GM19238 (cell line): Measurements from ENCODE around the gene NEURL1B.

Experiments
- DNase-seq: peaks from one replicate; pipeline ENCODE4 v3.0.0; 2011; ENCODE audit warnings: low spot score; ENCODE audit not compliant: insufficient read length

NEURL1B gene

GRCh38 chr5:172610643-172611042 lies 30.4 kb upstream of the NEURL1B start:
- DNase-seq = no peak

- DNase-seq = no peak
These were observed 29.1 kb upstream of the NEURL1B start for GRCh38 chr5:172611913-172612312.

- DNase-seq = no peak
These were observed 28.3 kb upstream of the NEURL1B start for GRCh38 chr5:172612771-172613170.

- no peak for DNase-seq
These were observed 24.9 kb upstream of the NEURL1B start for GRCh38 chr5:172616136-172616535.

GRCh38 chr5:172616730-172617129 lies 24.3 kb upstream of the NEURL1B start:
- DNase-seq = no peak

- DNase-seq = no peak
These were observed 23.2 kb upstream of the NEURL1B start for GRCh38 chr5:172617817-172618216.

- DNase-seq = no peak
These were observed 22.3 kb upstream of the NEURL1B start for GRCh38 chr5:172618574-172619365.

- no peak for DNase-seq
These were observed 20.6 kb upstream of the NEURL1B start for GRCh38 chr5:172620506-172620905.

- no peak for DNase-seq
These were observed 18.7 kb upstream of the NEURL1B start for GRCh38 chr5:172622091-172623046.

GRCh38 chr5:172623313-172623980 lies 17.6 kb upstream of the NEURL1B start:
- DNase-seq = no peak

GRCh38 chr5:172624083-172624995 lies 16.7 kb upstream of the NEURL1B start:
- no peak for DNase-seq

GRCh38 chr5:172624996-172625964 lies 15.8 kb upstream of the NEURL1B start:
- DNase-seq = no peak

- no peak for DNase-seq
These were observed 15.0 kb upstream of the NEURL1B start for GRCh38 chr5:172626031-172626581.

GRCh38 chr5:172630082-172630481 lies 11.0 kb upstream of the NEURL1B start:
- DNase-seq = no peak

- DNase-seq = no peak
These were observed 10.6 kb upstream of the NEURL1B start for GRCh38 chr5:172630482-172630881.

- DNase-seq = no peak
These were observed 10.1 kb upstream of the NEURL1B start for GRCh38 chr5:172630986-172631385.

GRCh38 chr5:172632346-172633092 lies 8.5 kb upstream of the NEURL1B start:
- no peak for DNase-seq

GRCh38 chr5:172633403-172633970 lies 7.6 kb upstream of the NEURL1B start:
- no peak for DNase-seq
